ENCODE data around the gene AUTS2. TPM values are rescaled to one million over a fixed set of nuclear protein-coding genes. Genes with fewer than 3 reads are reported as not detected.

The AUTS2 gene
- total and polyA plus RNA-seq, 2 experiments from 2014 or later: 3.0 to 4.4 TPM

- Histone ChIP-seq H3K4me1 (ENCODE audit: insufficient read depth) (peaks cover 14% of the 10 kb centered on the region), H3K9ac (no peak overlapping the region), H3K9me3 (ENCODE audit: low read depth) (no peaks in the 10 kb centered on the region), H3K4me3 (no peak overlapping the region), H3K36me3 (ENCODE audit: low read depth) (no peaks in the 10 kb centered on the region), H2AFZ (no peak overlapping the region), H3K9me2 (ENCODE audit: insufficient read depth) (no peaks in the 10 kb centered on the region), H3K27me3 (replicated peaks; ENCODE audit: insufficient read depth) (no peaks in the 10 kb centered on the region), H3K79me2 (ENCODE audit: insufficient read depth) (peaks cover 49% of the 10 kb centered on the region), H4K20me1 (ENCODE audit: insufficient read depth) (no peaks in the 10 kb centered on the region), H3F3A (ENCODE audit: insufficient read depth) (peaks cover 7% of the 10 kb centered on the region), H3K27ac (no peak overlapping the region), H3K4me2 (ENCODE audit: unreplicated experiment) (no peak overlapping the region)
- DNase-seq: no peak
- WGBS, 2 experiments (ENCODE audit: low coverage in 1 of 2, low lambda C conversion rate in 2 of 2, missing lambda C conversion rate in 2 of 2): 85 to 87% methylated on average over 6 of the region's 6 CpGs
- in situ Hi-C loops (cut with MboI): no loop called here
- TF ChIP-seq EZH2 (IDR thresholded peaks at IDR 0.05; ENCODE audit: insufficient read depth, poor library complexity, severe bottlenecking) (no peak), EZH2phosphoT487 (IDR thresholded peaks at IDR 0.05; ENCODE audit: insufficient read depth, low read depth) (no peak)
Observed at GRCh38 chr7:70714506-70715038, 1116.3 kb downstream of the AUTS2 start.

- in situ Hi-C loops (cut with MboI): no loop called here
- Histone ChIP-seq H3K36me3 (ENCODE audit: low read depth) (no peaks in the 10 kb centered on the region), H3K9me3 (ENCODE audit: low read depth) (no peaks in the 10 kb centered on the region), H2AFZ (no peak overlapping the region), H3K4me1 (ENCODE audit: insufficient read depth) (no peaks in the 10 kb centered on the region), H3K4me3 (no peak overlapping the region), H3K27ac (no peak overlapping the region), H3K79me2 (ENCODE audit: insufficient read depth) (peaks cover 45% of the 10 kb centered on the region), H3K4me2 (ENCODE audit: unreplicated experiment) (no peak overlapping the region), H3K27me3 (replicated peaks; ENCODE audit: insufficient read depth) (no peaks in the 10 kb centered on the region), H3K9me2 (ENCODE audit: insufficient read depth) (no peaks in the 10 kb centered on the region), H3K9ac (no peak overlapping the region), H4K20me1 (ENCODE audit: insufficient read depth) (no peaks in the 10 kb centered on the region), H3F3A (ENCODE audit: insufficient read depth) (no peaks in the 10 kb centered on the region)
- WGBS, 2 experiments (ENCODE audit: low coverage in 1 of 2, low lambda C conversion rate in 2 of 2, missing lambda C conversion rate in 2 of 2): 88 to 91% methylated on average over 9 of the region's 9 CpGs
- TF ChIP-seq EZH2phosphoT487 (IDR thresholded peaks at IDR 0.05; ENCODE audit: insufficient read depth, low read depth): no peak
- no peak for TF ChIP-seq EZH2 (IDR thresholded peaks at IDR 0.05; ENCODE audit: insufficient read depth, poor library complexity, severe bottlenecking)
- no peak for DNase-seq
Observed at GRCh38 chr7:70717553-70718329, 1119.5 kb downstream of the AUTS2 start.

- Histone ChIP-seq H3K27me3 (replicated peaks; ENCODE audit: insufficient read depth) (no peaks in the 10 kb centered on the region), H3F3A (ENCODE audit: insufficient read depth) (no peaks in the 10 kb centered on the region), H4K20me1 (ENCODE audit: insufficient read depth) (no peaks in the 10 kb centered on the region), H3K9me2 (ENCODE audit: insufficient read depth) (no peaks in the 10 kb centered on the region), H3K4me2 (ENCODE audit: unreplicated experiment) (no peak overlapping the region), H2AFZ (no peak overlapping the region), H3K4me3 (no peak overlapping the region), H3K4me1 (ENCODE audit: insufficient read depth) (no peaks in the 10 kb centered on the region), H3K36me3 (ENCODE audit: low read depth) (no peaks in the 10 kb centered on the region), H3K9ac (no peak overlapping the region), H3K79me2 (ENCODE audit: insufficient read depth) (peaks cover 41% of the 10 kb centered on the region), H3K27ac (no peak overlapping the region), H3K9me3 (ENCODE audit: low read depth) (no peaks in the 10 kb centered on the region)
- WGBS, 2 experiments (ENCODE audit: low coverage in 1 of 2, low lambda C conversion rate in 2 of 2, missing lambda C conversion rate in 2 of 2): 94 to 97% methylated on average over 6 to 7 of the region's 7 CpGs
- DNase-seq: no peak
- TF ChIP-seq EZH2phosphoT487 (IDR thresholded peaks at IDR 0.05; ENCODE audit: insufficient read depth, low read depth) (no peak), EZH2 (IDR thresholded peaks at IDR 0.05; ENCODE audit: insufficient read depth, poor library complexity, severe bottlenecking) (no peak)
- in situ Hi-C loops (cut with MboI): no loop called here
Observed at GRCh38 chr7:70719125-70719524, 1120.8 kb downstream of the AUTS2 start.

GRCh38 chr7:70720191-70720873, 1122.1 kb downstream of the AUTS2 start:
- 94 to 96% methylated on average over 7 of the region's 7 CpGs for WGBS, 2 experiments (ENCODE audit: low coverage in 1 of 2, low lambda C conversion rate in 2 of 2, missing lambda C conversion rate in 2 of 2)
- peaks cover 49% of the 10 kb centered on the region for H3K79me2 ChIP-seq (ENCODE audit: insufficient read depth)
- no peak overlapping the region for H3K4me2 ChIP-seq (ENCODE audit: unreplicated experiment)
- H4K20me1 ChIP-seq (ENCODE audit: insufficient read depth): no peaks in the 10 kb centered on the region
- H3K36me3 ChIP-seq (ENCODE audit: low read depth): no peaks in the 10 kb centered on the region
- no peak overlapping the region for H3K27ac ChIP-seq
- H3K4me3 ChIP-seq: no peak overlapping the region
- H3K27me3 ChIP-seq (replicated peaks; ENCODE audit: insufficient read depth): no peaks in the 10 kb centered on the region
- H3K9me3 ChIP-seq (ENCODE audit: low read depth): no peaks in the 10 kb centered on the region
- H3F3A ChIP-seq (ENCODE audit: insufficient read depth): no peaks in the 10 kb centered on the region
- TF ChIP-seq EZH2 (IDR thresholded peaks at IDR 0.05; ENCODE audit: insufficient read depth, poor library complexity, severe bottlenecking): no peak
- no peak for TF ChIP-seq EZH2phosphoT487 (IDR thresholded peaks at IDR 0.05; ENCODE audit: insufficient read depth, low read depth)
- H3K4me1 ChIP-seq (ENCODE audit: insufficient read depth): no peaks in the 10 kb centered on the region
- no peaks in the 10 kb centered on the region for H3K9me2 ChIP-seq (ENCODE audit: insufficient read depth)
- no peak overlapping the region for H2AFZ ChIP-seq
- DNase-seq: no peak
- H3K9ac ChIP-seq: no peak overlapping the region
- in situ Hi-C loops (cut with MboI): no loop called here

All from GM23248 (cell line).